GM23338 (cell line): ENCODE measurements around the gene EPX.

ENCODE experiments used
- ETS1 ChIP-seq: IDR thresholded peaks from 2 replicates; pipeline ENCODE4 v1.6.1; 2016; ENCODE audit warnings: antibody characterized with exemption
- EZH2 ChIP-seq: fragments of 200-600 bp; sonication (generic); IDR thresholded peaks from one replicate; pipeline ENCODE4 v1.8.0; 2017; ENCODE audit warnings: antibody characterized with exemption, mild to moderate bottlenecking, low read depth; ENCODE audit not compliant: unreplicated experiment
- EZH2phosphoT487 ChIP-seq: fragments of 200-600 bp; sonication (generic); IDR thresholded peaks from one replicate; pipeline ENCODE4 v1.8.1; 2018; ENCODE audit warnings: antibody characterized with exemption; ENCODE audit not compliant: unreplicated experiment
- JUNB ChIP-seq: IDR thresholded peaks from one replicate; pipeline ENCODE4 v1.6.1; 2016; ENCODE audit warnings: antibody characterized with exemption; ENCODE audit not compliant: unreplicated experiment
- POLR2AphosphoS5 ChIP-seq: IDR thresholded peaks from 2 replicates; pipeline ENCODE4 v1.6.1; 2016; ENCODE audit warnings: antibody characterized with exemption, low read depth
- STAT1 ChIP-seq: IDR thresholded peaks from one replicate; pipeline ENCODE4 v1.6.1; 2016; ENCODE audit warnings: antibody characterized with exemption; ENCODE audit not compliant: unreplicated experiment
- TF ChIP-seq, protein P1 (sequence below): IDR thresholded peaks from one replicate; pipeline ENCODE4 v1.6.1; 2018; ENCODE audit warnings: antibody characterized with exemption; ENCODE audit not compliant: unreplicated experiment
- TF ChIP-seq, protein P2 (sequence below), 2 experiments: fragments of 200-600 bp in 1 of 2; sonication (generic) in 1 of 2; conservative IDR thresholded peaks; 2 replicates each; pipeline versions ENCODE4 v1.5.1 to v1.6.1; 2016 to 2017; ENCODE audit warnings: antibody characterized with exemption in 2 of 2, low read depth in 2 of 2, mild to moderate bottlenecking in 2 of 2, moderate library complexity in 1 of 2

DNA sequence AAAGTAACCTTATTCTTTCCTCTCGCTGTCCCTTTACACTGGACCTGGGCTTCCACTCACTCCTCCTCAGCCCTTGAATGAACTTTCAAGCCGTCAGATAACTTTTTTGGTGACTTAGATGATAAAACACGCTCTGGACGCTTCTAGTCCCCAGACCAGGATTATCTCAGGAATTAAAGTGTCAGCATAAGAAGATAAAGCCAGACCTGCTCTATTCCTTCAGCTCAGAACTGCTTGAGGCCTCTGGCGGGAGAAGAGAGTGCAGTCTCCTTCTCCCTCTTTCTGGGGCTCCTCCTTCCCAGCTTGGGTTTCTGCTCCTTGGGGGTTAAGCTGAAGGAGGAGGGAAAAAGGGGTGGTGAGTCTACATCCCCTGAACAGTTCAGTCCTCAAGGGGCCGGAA is 52.4 kb downstream of the EPX start:
- TF ChIP-seq, protein P1, sequence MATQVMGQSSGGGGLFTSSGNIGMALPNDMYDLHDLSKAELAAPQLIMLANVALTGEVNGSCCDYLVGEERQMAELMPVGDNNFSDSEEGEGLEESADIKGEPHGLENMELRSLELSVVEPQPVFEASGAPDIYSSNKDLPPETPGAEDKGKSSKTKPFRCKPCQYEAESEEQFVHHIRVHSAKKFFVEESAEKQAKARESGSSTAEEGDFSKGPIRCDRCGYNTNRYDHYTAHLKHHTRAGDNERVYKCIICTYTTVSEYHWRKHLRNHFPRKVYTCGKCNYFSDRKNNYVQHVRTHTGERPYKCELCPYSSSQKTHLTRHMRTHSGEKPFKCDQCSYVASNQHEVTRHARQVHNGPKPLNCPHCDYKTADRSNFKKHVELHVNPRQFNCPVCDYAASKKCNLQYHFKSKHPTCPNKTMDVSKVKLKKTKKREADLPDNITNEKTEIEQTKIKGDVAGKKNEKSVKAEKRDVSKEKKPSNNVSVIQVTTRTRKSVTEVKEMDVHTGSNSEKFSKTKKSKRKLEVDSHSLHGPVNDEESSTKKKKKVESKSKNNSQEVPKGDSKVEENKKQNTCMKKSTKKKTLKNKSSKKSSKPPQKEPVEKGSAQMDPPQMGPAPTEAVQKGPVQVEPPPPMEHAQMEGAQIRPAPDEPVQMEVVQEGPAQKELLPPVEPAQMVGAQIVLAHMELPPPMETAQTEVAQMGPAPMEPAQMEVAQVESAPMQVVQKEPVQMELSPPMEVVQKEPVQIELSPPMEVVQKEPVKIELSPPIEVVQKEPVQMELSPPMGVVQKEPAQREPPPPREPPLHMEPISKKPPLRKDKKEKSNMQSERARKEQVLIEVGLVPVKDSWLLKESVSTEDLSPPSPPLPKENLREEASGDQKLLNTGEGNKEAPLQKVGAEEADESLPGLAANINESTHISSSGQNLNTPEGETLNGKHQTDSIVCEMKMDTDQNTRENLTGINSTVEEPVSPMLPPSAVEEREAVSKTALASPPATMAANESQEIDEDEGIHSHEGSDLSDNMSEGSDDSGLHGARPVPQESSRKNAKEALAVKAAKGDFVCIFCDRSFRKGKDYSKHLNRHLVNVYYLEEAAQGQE: no peak
- TF ChIP-seq, protein P2, sequence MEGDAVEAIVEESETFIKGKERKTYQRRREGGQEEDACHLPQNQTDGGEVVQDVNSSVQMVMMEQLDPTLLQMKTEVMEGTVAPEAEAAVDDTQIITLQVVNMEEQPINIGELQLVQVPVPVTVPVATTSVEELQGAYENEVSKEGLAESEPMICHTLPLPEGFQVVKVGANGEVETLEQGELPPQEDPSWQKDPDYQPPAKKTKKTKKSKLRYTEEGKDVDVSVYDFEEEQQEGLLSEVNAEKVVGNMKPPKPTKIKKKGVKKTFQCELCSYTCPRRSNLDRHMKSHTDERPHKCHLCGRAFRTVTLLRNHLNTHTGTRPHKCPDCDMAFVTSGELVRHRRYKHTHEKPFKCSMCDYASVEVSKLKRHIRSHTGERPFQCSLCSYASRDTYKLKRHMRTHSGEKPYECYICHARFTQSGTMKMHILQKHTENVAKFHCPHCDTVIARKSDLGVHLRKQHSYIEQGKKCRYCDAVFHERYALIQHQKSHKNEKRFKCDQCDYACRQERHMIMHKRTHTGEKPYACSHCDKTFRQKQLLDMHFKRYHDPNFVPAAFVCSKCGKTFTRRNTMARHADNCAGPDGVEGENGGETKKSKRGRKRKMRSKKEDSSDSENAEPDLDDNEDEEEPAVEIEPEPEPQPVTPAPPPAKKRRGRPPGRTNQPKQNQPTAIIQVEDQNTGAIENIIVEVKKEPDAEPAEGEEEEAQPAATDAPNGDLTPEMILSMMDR (conservative IDR thresholded peaks at IDR 0.05; ENCODE audit: low read depth in 2 of 2): no peak
- TF ChIP-seq EZH2: no peak
- no peak for TF ChIP-seq JUNB
- no peak for TF ChIP-seq POLR2AphosphoS5
- no peak for TF ChIP-seq EZH2phosphoT487
- no peak for TF ChIP-seq STAT1
- TF ChIP-seq ETS1: no peak
